HS-5 (cell line): ENCODE results near the gene RHBDL3.
"Not testable (repeated sequence)": the region's sequence is repeated elsewhere in the genome, so short reads cannot be mapped to it uniquely, and the experiment has no call there.

Source experiments
- DNase-seq: peaks from one replicate; pipeline ENCODE4 v3.0.0-alpha.2; 2012; ENCODE audit warnings: low read depth

RHBDL3 gene

GRCh38 chr17:32289471-32290070, 23.9 kb downstream of the RHBDL3 start:
- no peak for DNase-seq

- no peak for DNase-seq
Measured at GRCh38 chr17:32292094-32292493, 26.5 kb downstream of the RHBDL3 start.

- no peak for DNase-seq
Measured at GRCh38 chr17:32297424-32297823, 31.8 kb downstream of the RHBDL3 start.

- no peak for DNase-seq
Measured at GRCh38 chr17:32297860-32298259, 32.2 kb downstream of the RHBDL3 start.

GRCh38 chr17:32298298-32298697, 32.7 kb downstream of the RHBDL3 start:
- DNase-seq = no peak

- no peak for DNase-seq
Measured at GRCh38 chr17:32298721-32299579, 33.3 kb downstream of the RHBDL3 start.

- no peak for DNase-seq
Measured at GRCh38 chr17:32299580-32300164, 34.0 kb downstream of the RHBDL3 start.

- DNase-seq = no peak
Measured at GRCh38 chr17:32302037-32302436, 36.4 kb downstream of the RHBDL3 start.

- DNase-seq = no peak
Measured at GRCh38 chr17:32302860-32303649, 37.4 kb downstream of the RHBDL3 start.

GRCh38 chr17:32303781-32304288, 38.2 kb downstream of the RHBDL3 start:
- no peak for DNase-seq

- DNase-seq = no peak
Measured at GRCh38 chr17:32305049-32305448, 39.4 kb downstream of the RHBDL3 start.

GRCh38 chr17:32307658-32308057, 42.0 kb downstream of the RHBDL3 start:
- no peak for DNase-seq

- no peak for DNase-seq
Measured at GRCh38 chr17:32311028-32311536, 45.5 kb downstream of the RHBDL3 start.

GRCh38 chr17:32314636-32315035, 49.0 kb downstream of the RHBDL3 start:
- DNase-seq = no peak

GRCh38 chr17:32315171-32315570, 49.5 kb downstream of the RHBDL3 start:
- DNase-seq = no peak

GRCh38 chr17:32316653-32317052, 51.0 kb downstream of the RHBDL3 start:
- not testable (repeated sequence) for DNase-seq

- no peak for DNase-seq
Measured at GRCh38 chr17:32317353-32317752, 51.7 kb downstream of the RHBDL3 start.

- DNase-seq = no peak
Measured at GRCh38 chr17:32318071-32318470, 52.4 kb downstream of the RHBDL3 start.

GRCh38 chr17:32319548-32319905, 53.9 kb downstream of the RHBDL3 start:
- no peak for DNase-seq

- not testable (repeated sequence) for DNase-seq
Measured at GRCh38 chr17:32320080-32320479, 54.4 kb downstream of the RHBDL3 start.

GRCh38 chr17:32320847-32321246, 55.2 kb downstream of the RHBDL3 start:
- no peak for DNase-seq

GRCh38 chr17:32323046-32323445, 57.4 kb downstream of the RHBDL3 start:
- DNase-seq = no peak
